GM12801 (cell line): ENCODE measurements around the gene SERINC4.

Experiments
- CTCF ChIP-seq: IDR thresholded peaks from one replicate; pipeline ENCODE4 v1.5.1; 2011; ENCODE audit warnings: control low read depth; ENCODE audit not compliant: insufficient read length; ENCODE audit errors: extremely low read depth

The SERINC4 gene

GRCh38 chr15:43821505-43821904 is 21.5 kb upstream of the SERINC4 start:
- no peak for TF ChIP-seq CTCF

GRCh38 chr15:43808960-43809678 is 9.1 kb upstream of the SERINC4 start:
- TF ChIP-seq CTCF: no peak

- TF ChIP-seq CTCF: no peak
Observed at GRCh38 chr15:43808435-43808950, 8.5 kb upstream of the SERINC4 start.

GRCh38 chr15:43800286-43801141 is 494 bp upstream of the SERINC4 start, which contains the start of gene HYPK:
Gene HYPK (plus strand): TSS chr15:43800599. CDS start chr15:43800623, 24 bp downstream.
- no peak for TF ChIP-seq CTCF

GRCh38 chr15:43799209-43799944 is 643 bp downstream of the SERINC4 start:
- no peak for TF ChIP-seq CTCF

GRCh38 chr15:43796566-43796965 is 3.5 kb downstream of the SERINC4 start:
- no peak for TF ChIP-seq CTCF

- TF ChIP-seq CTCF: no peak
Observed at GRCh38 chr15:43795997-43796396, 4.0 kb downstream of the SERINC4 start.
